22Rv1 (cell line): ENCODE data around the gene TBCK.

Source experiments
- ZFX ChIP-seq: fragments of 450-650 bp; IDR thresholded peaks from 2 replicates; pipeline ENCODE4 v1.6.1; 2017; ENCODE audit warnings: antibody characterized with exemption, borderline replicate concordance
- TF ChIP-seq, protein P1 (sequence below): fragments of 450-650 bp; IDR thresholded peaks from 2 replicates; pipeline ENCODE4 v1.5.1; 2017; ENCODE audit warnings: mild to moderate bottlenecking

DNA sequence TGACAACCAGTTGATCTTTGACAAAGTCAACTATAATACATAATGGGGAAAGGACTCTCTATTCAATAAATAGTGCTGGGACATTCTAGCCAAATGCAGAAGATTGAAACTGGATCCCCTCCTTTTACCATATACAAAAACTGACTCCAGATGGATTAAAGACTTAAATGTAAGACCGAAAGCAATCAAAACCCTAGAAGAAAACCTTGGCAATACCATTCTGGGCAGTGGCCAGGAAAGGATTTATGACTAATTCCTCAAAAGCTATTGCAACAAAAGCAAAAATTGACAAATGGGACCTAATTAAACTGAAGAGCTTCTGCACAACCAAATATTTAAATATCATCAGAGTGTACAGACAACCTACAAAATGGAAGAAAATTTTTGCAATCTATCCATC is 235.6 kb downstream of the TBCK start:
- TF ChIP-seq, protein P1, sequence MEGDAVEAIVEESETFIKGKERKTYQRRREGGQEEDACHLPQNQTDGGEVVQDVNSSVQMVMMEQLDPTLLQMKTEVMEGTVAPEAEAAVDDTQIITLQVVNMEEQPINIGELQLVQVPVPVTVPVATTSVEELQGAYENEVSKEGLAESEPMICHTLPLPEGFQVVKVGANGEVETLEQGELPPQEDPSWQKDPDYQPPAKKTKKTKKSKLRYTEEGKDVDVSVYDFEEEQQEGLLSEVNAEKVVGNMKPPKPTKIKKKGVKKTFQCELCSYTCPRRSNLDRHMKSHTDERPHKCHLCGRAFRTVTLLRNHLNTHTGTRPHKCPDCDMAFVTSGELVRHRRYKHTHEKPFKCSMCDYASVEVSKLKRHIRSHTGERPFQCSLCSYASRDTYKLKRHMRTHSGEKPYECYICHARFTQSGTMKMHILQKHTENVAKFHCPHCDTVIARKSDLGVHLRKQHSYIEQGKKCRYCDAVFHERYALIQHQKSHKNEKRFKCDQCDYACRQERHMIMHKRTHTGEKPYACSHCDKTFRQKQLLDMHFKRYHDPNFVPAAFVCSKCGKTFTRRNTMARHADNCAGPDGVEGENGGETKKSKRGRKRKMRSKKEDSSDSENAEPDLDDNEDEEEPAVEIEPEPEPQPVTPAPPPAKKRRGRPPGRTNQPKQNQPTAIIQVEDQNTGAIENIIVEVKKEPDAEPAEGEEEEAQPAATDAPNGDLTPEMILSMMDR, result no peak
- TF ChIP-seq ZFX, result no peak
